ENCODE data around the gene NT5M. TPM values are rescaled to one million over a fixed set of nuclear protein-coding genes. Genes with fewer than 3 reads are reported as not detected.

Gene NT5M
- total RNA-seq, 1 experiment from 2014 or later = 10.2 TPM

- POLR2A ChIA-PET = no interaction called here
- CTCF ChIA-PET = no interaction called here
- no peak overlapping the region for H2AFZ ChIP-seq (ENCODE audit: low read depth, low read length, poor library complexity, severe bottlenecking)
- no peaks in the 10 kb centered on the region for H4K20me1 ChIP-seq (ENCODE audit: insufficient read depth)
- no peak overlapping the region for H3K4me2 ChIP-seq (ENCODE audit: low read length)
- peaks cover 30% of the 10 kb centered on the region; the same call in 1 of the 2 replicates for H3K27me3 ChIP-seq (ENCODE audit: insufficient read depth, low read length)
- peaks cover 14 to 18% of the 10 kb centered on the region in 2 experiments for H3K4me1 ChIP-seq (ENCODE audit: control insufficient read depth in 1 of 2, insufficient read depth in 2 of 2, low read length in 2 of 2)
- no peaks in the 10 kb centered on the region for H3K79me2 ChIP-seq (ENCODE audit: insufficient read depth, low read length)
- no peak overlapping the region for H3K27ac ChIP-seq (ENCODE audit: low read depth, low read length)
- no peak overlapping the region for H3K9ac ChIP-seq (ENCODE audit: low read length)
- intact Hi-C loops (cut with micrococcal nuclease) = no loop called here
- H3K9me2 ChIP-seq (ENCODE audit: insufficient read depth) = no peaks in the 10 kb centered on the region
- RAD21 ChIA-PET (ENCODE audit: low non-redundant PET in 1 of 2, low total read pairs in 2 of 2, uncharacterized antibody in 2 of 2, unreplicated experiment in 2 of 2) = no interaction called here
- H3K4me3 ChIP-seq (replicated peaks in 1 of 2; ENCODE audit: low read depth in 1 of 2, low read length in 2 of 2) = no peak overlapping the region
- no peak for DNase-seq (ENCODE audit: low read depth, low spot score)
- H3K9me3 ChIP-seq (ENCODE audit: control insufficient read depth in 1 of 2, insufficient read depth in 1 of 2, low read depth in 1 of 2, low read length in 2 of 2) = no peaks in the 10 kb centered on the region
- TF ChIP-seq ZFX (IDR thresholded peaks at IDR 0.05) = no peak
- no peak for TF ChIP-seq FOSL1 (IDR thresholded peaks at IDR 0.05; ENCODE audit: low read depth)
- TF ChIP-seq CEBPB (IDR thresholded peaks at IDR 0.05; ENCODE audit: low read depth) = no peak
- no peak for TF ChIP-seq SP1 (IDR thresholded peaks at IDR 0.05; ENCODE audit: low read depth)
- TF ChIP-seq YY1 (IDR thresholded peaks at IDR 0.05; ENCODE audit: extremely low read depth, insufficient replicate concordance, low read depth, low read length) = no peak
- TF ChIP-seq POLR2A (IDR thresholded peaks at IDR 0.05; ENCODE audit: borderline replicate concordance, extremely low read depth, insufficient read depth, insufficient read length) = no peak
- TF ChIP-seq TCF7L2 (IDR thresholded peaks at IDR 0.05; ENCODE audit: borderline replicate concordance, extremely low read depth, insufficient read depth, insufficient read length) = no peak
- TF ChIP-seq ZBTB33 (IDR thresholded peaks at IDR 0.05; ENCODE audit: extremely low read depth, insufficient replicate concordance, low read length) = no peak
- TF ChIP-seq RAD21 (IDR thresholded peaks at IDR 0.05; ENCODE audit: low read depth) = no peak
- TF ChIP-seq CBX3 (IDR thresholded peaks at IDR 0.05; ENCODE audit: low read depth) = no peak
- no peak for TF ChIP-seq EZH2 (IDR thresholded peaks at IDR 0.05)
- TF ChIP-seq ATF3 (IDR thresholded peaks at IDR 0.05) = no peak
- TF ChIP-seq REST (IDR thresholded peaks at IDR 0.05; ENCODE audit: low read depth) = no peak
- TF ChIP-seq CTCF (IDR thresholded peaks at IDR 0.05 in 2 of 3, conservative IDR thresholded peaks at IDR 0.05 in 1 of 3; ENCODE audit: borderline replicate concordance in 1 of 3, insufficient read depth in 1 of 3, low read depth in 2 of 3, low read length in 2 of 3) = no peak
- BruUV-seq (replicated peaks) = no TSS peak
- no peak for ATAC-seq
- no peaks in the 10 kb centered on the region for H3K36me3 ChIP-seq (ENCODE audit: control insufficient read depth in 1 of 2, insufficient read depth in 2 of 2, low read length in 2 of 2)
These were observed 79.8 kb downstream of the NT5M start for GRCh38 chr17:17382971-17383370.
